Prostate gland (tissue), 2 donors: ENCODE data around the gene SLAMF7.

Source experiments
- CTCF ChIP-seq, 4 experiments: fragments of 200-600 bp in 2 of 4; fragments of 450-650 bp in 2 of 4; sonication (generic) in 2 of 4; IDR thresholded peaks; 1 replicate in 3 of 4; 2 replicates in 1 of 4; pipeline ENCODE4 v1.5.1; 2016 to 2019; ENCODE audit warnings: antibody characterized with exemption in 4 of 4, mild to moderate bottlenecking in 2 of 4, moderate library complexity in 2 of 4
- POLR2A ChIP-seq: fragments of 450-650 bp; IDR thresholded peaks from one replicate; pipeline ENCODE4 v1.6.1; 2016; ENCODE audit warnings: antibody characterized with exemption, mild to moderate bottlenecking

GRCh38 chr1:160721473-160721872 lies 17.6 kb upstream of the SLAMF7 start:
- no peak for TF ChIP-seq CTCF (IDR thresholded peaks at IDR 0.05)
- no peak for TF ChIP-seq POLR2A
